ENCODE measurements around the gene FAM78B. TPM values are rescaled to one million over a fixed set of nuclear protein-coding genes. Genes with fewer than 3 reads are reported as not detected.

FAM78B gene
- polyA plus RNA-seq, 3 donors, result 0.76 to 3.2 (median 1.1) TPM

DNA sequence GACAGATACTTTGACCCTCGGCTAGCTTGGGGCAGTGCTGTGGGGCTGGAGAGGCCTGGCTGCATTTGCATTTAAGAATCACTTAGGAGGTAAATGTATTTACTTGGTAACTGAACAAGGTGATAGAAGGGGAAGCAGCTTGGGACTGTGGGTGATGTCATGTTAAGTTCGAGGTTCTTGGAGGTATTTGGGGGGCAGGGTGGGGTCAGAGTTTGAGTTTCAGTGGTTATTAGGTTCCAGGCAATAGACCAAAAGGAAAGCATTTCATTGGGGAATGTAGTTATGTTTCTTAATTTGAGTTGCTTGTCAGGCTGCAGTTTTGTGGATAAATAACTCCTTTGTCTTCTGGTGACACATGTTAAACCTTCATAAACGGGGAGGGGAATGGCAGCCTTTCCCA lies 2.4 kb upstream of the FAM78B start:
- no peak for DNase-seq (ENCODE audit: extremely low read depth in 1 of 11, low read depth in 9 of 11, low spot score in 4 of 11)

DNA sequence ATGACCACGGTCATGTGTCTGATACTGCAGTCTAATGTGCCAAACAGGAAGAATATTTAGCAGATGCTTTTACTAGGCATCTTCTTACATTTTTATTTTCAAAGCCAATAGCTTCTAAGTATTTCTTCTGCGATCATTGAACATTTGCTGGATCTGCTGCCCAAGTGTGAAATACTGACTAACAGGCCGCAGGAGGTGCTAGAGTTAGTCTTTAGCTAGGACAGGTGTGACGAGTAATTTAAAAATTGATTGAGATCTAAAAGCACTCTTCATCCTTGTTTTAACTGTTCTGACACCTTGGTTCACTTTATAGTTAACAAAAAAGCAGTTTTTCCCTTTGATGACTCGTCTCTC lies 748 bp upstream of the FAM78B start:
- DNase-seq (ENCODE audit: extremely low read depth in 1 of 11, low read depth in 9 of 11, low spot score in 4 of 11), result no peak

DNA sequence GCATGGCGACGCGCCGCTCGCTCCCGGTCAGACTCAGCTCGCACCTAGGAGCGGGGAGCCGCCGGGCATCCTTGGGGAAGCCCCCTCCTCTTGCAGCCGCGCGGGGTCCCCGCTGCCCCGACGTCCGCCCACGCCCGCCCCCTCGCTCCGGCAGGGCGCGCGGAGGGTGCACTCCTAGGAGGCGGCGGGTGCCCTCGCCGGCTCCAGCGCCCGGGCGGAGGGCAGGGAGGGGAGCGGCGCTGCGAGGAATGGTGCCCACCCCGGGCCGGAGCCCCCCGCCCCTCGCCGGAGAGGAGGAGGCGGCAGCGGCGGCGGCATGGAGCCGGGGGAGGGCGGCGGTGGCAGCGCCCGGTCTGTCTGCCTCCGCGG lies 488 bp downstream of the FAM78B start:
- no peak for DNase-seq (ENCODE audit: extremely low read depth in 1 of 11, low read depth in 9 of 11, low spot score in 4 of 11)

DNA sequence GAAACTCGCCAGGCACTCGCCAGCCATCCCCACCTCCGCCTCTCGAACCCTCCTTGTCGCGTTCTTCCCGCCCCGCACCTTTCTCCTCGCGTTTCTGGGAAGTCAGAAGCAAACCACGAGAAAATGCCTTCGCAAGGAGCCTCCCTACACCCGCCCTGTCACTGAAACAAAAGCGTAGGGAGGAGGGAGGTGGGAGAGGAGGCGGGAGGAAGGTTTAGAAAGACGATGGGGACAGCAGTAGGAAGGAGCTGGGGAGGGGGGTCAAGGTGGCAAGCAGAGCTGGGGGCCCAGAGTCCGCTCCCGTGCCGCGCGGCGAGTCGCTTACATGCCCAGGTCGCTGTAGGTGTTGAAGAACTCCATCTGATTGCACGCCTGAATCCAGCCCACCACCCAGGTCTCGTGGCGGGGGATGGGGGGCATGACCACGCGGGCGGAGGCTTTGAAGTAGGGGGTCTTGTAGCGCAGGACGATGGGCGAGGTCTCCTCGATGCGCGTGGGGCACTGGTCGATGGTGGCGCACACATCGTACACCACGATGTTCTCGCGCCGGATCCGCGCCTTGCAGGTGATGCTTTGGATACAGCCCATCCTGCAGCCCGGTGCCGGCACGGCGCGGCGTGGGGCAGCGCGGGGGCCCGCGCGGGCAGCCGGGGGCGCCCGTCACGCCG lies 1.0 kb downstream of the FAM78B start:
- DNase-seq (ENCODE audit: extremely low read depth in 1 of 11, low read depth in 9 of 11, low spot score in 4 of 11), result peak in 2 of 11 donors; percentile 10 to 17

DNA sequence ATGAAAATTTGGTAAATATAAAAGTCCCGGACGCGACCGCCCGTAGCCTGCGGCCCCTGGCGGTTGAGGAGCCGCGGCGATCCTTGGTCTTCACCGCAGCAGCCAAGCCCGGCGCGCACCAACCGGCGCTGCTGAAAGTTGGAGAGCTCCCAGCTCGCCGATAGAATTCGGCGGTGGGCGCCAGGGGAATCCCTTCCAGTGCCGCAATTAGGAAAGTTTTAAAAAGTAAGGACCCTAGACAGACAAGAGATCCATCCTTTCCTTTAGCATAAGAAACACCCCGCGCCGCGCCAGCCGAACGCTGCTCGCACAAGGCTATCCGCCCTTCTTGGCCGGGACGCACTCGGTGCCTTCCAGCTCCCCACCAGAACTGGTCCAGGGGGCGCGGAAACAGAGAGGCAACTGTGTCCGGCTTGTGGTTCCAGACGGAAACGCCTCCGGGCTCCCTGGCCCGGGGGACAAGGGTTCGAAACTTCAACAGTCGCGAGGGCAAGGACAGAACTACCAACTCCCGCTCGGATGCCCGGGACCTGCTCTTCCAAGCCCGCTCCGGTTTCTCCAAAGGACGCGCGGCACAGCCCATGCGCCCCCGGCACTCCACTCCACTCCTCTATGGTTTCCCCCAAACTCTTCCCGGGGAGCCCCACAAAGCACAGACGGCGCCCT lies 1.7 kb downstream of the FAM78B start:
- peak in 7 of 11 donors; percentile 29 to 64 (median 50) for DNase-seq (ENCODE audit: extremely low read depth in 1 of 11, low read depth in 9 of 11, low spot score in 4 of 11)

DNA sequence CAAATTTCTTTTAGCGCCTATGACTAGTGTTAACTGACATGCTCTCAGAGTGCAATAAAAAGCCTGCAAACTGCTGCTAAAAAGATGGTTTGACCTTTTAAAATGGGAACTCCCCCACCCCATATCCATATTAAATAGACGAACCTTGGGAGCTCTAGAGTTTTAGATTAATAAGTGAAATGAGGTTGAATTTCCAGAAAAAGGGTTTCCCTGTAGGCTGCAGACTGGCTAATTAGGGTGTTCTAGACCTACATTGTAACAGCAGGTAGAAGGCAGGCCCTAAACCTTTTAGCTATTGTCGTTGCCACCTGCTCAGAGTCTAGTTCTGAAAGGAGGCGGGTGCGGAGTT lies 2.2 kb downstream of the FAM78B start:
- no peak for DNase-seq (ENCODE audit: extremely low read depth in 1 of 11, low read depth in 9 of 11, low spot score in 4 of 11)

DNA sequence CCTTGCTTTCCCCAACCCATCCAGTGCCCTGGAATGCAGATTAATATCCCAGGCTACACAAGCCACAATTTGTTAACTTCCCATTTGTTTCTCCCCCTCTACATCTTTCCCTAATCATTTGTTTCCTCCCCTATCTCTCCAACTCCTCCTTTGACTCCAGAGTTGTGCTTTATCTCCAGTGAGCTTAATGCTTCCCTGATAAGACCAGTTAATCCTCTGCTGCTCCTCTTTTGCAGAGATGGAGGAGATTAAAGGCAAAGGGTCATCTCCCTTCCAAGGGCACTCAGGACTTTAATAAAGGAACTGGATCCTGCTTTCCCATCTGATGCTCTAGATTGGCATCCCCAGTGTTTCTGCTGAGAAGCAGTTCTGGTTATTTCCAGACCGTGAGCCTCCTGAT lies 7.1 kb downstream of the FAM78B start:
- DNase-seq (ENCODE audit: extremely low read depth in 1 of 11, low read depth in 9 of 11, low spot score in 4 of 11), result no peak

DNA sequence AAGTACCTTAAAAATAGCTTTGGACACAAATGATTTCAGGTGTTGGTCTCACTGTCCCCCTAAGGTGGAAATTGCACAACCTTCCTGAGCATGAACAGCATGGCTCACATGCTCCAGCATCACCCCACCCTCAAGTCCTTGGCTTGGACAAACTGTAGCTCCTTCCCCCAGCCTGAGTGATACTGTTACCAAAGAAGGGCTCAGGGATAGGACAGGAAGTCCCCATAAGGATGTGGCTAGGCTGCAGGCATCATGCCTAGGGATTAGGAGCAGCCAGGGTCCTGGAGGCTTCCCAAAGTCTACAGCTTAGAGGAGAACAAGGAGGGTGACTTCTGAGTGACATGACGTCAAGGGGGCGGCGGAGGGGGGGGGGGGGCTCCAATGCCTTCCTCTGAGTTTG lies 10.1 kb downstream of the FAM78B start:
- no peak for DNase-seq (ENCODE audit: extremely low read depth in 1 of 11, low read depth in 9 of 11, low spot score in 4 of 11)

DNA sequence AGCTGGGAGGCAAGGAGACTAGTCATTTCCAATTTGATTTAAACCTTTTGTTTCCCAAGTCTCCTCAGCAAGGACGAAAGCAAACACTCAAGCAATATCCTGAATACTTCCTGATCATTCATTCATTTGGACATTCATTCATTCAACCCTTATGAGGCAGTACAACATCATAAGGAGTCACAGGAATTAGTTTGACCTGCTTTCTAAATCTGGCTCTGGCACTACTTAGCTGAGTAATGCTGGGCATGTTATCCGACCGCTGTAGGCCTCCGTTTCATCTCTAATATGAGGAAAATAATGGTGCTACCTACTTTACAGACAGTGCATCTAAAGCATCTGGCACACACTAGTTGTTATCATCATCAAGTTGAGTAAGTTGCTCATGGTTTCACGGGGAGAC lies 11.7 kb downstream of the FAM78B start:
- DNase-seq (ENCODE audit: extremely low read depth in 1 of 11, low read depth in 9 of 11, low spot score in 4 of 11), result no peak

DNA sequence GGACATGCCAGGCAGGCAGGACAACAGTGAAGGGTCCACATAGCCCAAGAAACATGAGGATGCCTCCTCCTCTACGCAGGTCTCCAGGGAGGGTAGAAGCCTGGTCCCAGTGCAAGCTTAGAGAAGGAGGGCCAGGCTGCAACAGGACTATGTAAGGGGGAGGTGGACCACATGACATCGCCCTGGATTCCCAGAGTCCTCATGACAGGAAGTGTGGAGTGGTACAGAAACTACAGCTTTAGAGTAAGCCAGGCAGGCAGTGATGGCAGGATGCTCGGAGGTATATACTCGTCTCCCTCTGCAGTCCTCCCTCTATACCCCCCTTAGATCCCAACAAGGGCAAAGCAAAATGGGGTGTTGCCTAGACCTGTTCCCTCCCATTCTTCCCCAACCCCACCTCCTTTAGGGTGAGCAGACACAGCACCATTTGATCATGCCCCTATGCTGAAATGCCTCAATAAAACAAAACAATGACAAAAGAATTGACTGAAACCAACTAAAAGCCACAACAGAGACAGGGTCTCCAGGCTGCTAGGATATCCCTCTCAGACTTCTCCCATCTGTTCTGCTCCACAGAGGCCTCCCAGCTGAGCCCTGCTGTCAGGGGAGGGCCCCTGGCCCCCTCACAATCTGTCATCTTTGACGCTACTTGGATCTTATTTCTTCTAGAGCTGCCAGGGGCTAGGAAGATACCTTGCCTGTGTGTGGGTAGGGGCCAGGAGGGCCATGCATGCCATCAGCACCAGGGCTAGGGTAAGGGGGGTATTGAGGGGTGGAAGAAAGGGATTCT lies 13.1 kb downstream of the FAM78B start:
- DNase-seq (ENCODE audit: extremely low read depth in 1 of 11, low read depth in 9 of 11, low spot score in 4 of 11), result no peak

DNA sequence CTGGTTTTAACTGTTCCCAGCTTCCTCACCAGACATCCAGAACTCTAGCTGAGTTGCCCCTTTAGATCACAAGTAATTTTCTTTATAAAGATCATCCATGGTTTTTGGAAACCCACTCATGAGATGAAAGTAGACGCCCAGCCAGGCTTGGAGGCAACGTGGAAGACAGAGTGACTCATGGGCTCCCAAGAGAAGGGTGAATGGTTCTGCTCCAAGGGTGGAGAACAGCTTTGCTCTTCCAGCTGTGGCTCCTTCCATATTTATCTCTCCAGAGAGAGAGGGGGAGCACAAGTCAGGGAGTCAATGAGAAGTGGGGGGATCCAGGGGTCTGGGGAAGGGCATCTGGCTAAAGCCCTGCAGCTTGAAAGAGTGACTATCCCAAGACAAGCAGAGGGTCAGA lies 13.8 kb downstream of the FAM78B start:
- no peak for DNase-seq (ENCODE audit: extremely low read depth in 1 of 11, low read depth in 9 of 11, low spot score in 4 of 11)

DNA sequence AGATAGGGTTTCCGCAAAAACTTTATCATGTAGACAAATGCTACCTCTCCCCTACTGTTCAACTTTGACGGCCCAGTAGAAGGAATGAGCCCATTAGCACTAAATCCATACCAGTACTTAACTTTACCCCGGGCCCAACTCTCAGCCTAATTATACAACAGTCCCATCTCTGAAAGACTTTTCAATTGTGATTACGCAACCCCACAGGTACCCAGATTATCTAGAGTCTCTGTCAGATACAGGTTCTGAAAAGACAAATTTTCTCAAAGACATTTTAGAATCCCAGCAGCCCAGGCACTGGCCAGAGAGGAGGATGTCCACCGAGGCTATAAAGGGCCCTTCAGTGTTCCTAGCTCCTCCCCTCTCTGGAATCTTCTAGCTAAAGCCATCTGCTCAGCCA lies 15.0 kb downstream of the FAM78B start:
- DNase-seq (ENCODE audit: extremely low read depth in 1 of 11, low read depth in 9 of 11, low spot score in 4 of 11), result no peak

DNA sequence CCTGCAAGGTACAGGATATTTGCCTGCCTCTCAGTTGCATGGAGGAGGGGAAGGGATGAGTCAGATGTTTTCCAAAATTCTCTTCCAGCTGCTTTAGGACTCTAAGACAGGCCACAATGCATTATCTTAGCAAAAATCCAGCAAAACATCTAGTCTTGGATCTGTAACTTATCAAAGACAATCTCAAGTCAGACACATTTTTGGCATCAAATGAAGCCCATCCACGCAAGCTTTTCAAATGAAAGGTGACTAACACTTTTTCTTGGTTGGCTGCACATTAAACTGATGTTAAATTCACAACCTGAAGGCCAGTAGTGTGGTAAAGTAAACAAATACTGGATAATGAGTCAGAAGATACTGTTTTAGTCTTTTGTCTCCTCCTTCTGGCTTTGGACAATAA lies 21.3 kb downstream of the FAM78B start:
- DNase-seq (ENCODE audit: extremely low read depth in 1 of 11, low read depth in 9 of 11, low spot score in 4 of 11), result no peak

DNA sequence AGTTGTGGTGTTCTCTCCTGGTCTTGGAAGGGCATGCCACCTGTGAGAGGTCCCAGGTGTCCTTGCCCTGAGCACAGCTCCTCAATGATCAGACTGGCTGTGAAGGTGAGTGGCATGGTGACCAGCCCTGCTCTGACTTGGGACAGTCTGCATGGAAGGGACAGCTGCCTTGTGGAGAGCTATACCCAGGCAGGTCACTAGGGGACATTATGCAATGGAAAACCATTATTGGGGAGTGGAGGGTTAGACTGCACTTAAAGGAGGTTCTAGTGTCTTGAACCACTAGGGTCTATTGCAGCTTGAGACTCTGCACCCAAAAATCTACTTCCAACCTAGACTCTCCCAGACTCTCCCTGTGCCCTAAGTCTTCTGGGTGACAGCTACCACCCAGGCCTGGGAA lies 24.8 kb downstream of the FAM78B start:
- DNase-seq (ENCODE audit: extremely low read depth in 1 of 11, low read depth in 9 of 11, low spot score in 4 of 11), result no peak

DNA sequence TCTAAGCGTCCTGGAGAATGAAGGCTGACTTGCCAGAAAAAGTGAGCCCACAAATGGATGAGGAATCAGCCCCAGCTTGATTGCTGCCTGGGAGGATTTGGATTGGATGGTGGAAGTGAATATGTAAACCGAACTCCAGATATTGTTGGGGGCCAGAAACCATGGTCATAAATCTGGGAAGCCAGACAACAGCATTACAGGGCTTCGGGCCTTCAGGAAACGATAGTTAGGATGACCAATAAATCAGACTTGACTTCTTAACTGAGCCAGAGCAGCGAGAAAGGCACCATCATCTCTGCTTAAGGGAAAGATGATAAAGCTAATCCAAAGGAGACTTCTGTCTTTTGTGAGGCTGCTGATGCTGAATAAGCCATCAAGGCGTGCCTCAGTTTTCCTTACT lies 26.6 kb downstream of the FAM78B start:
- peak in 1 of 11 donors; percentile 23 for DNase-seq (ENCODE audit: extremely low read depth in 1 of 11, low read depth in 9 of 11, low spot score in 4 of 11)

DNA sequence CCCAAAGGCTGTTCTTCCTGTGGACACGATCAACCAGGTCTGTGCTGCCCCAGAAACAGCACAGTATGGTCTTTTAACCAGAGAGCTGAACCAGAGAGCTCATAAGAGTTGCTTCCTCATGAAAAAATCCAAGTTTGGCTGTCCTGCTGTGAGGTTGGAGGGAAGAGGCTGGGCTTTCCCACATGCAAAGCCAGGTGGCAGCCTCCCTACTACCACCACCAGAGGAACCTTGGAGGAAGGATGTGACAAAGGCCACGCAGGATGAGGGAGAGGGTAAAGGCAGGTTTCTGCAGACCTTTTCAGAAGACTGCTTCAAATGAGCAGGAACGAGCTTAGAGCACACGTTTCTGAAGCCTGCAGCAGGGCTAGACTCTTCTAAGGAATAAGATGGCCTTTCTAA lies 27.1 kb downstream of the FAM78B start:
- DNase-seq (ENCODE audit: extremely low read depth in 1 of 11, low read depth in 9 of 11, low spot score in 4 of 11), result no peak

DNA sequence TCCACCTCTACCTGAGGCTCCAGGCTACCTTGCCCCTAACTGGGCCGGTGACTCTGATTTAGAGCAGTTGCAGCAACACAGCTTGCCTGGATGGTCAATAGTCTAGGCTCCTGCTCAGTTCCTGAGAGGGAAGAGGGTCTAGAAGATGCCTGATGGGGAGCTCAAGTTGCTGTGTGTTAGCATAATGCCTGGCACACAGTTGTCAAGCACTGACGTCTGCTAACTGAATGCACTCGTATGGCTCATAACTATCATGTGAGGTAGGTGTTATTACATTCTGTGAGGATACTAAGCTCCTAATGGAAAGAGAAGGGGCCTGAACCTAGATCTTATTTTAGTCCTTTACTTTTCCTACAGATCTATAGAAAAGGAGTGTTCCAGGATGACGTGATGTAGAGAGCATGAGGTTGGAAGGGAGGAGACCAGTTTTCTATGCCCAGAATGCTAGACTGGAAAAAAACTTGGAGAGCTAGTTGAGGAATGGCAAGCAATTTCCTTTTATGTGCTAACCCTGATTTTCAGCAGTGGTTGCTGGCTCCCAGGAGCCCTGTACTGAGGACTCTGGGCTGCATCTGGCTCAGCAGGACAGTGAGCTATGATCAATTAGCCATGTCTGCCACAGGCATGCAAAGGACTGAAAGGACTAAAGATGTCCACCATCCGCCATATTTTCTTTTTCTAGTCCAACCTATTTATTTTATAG lies 30.0 kb downstream of the FAM78B start:
- DNase-seq (ENCODE audit: extremely low read depth in 1 of 11, low read depth in 9 of 11, low spot score in 4 of 11), result no peak

DNA sequence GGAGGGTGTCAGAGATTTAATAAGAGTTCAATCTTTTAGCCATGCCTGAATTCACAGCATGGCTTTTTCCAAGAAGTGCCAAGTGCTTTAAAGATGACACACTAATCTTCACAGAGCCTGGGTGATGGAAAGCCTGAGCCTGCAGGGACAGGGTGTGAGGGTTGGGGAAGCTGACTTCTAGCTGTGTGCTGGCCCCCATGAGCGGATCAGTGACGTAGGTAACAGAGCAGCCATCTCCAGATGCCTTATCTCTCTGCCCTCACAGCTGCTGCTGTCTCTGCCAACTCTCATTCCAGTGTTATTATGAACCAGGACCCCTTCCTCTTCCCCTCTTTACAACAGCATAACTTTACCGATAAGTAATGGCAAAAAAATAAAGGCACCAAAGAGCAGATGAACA lies 30.6 kb downstream of the FAM78B start:
- no peak for DNase-seq (ENCODE audit: extremely low read depth in 1 of 11, low read depth in 9 of 11, low spot score in 4 of 11)

DNA sequence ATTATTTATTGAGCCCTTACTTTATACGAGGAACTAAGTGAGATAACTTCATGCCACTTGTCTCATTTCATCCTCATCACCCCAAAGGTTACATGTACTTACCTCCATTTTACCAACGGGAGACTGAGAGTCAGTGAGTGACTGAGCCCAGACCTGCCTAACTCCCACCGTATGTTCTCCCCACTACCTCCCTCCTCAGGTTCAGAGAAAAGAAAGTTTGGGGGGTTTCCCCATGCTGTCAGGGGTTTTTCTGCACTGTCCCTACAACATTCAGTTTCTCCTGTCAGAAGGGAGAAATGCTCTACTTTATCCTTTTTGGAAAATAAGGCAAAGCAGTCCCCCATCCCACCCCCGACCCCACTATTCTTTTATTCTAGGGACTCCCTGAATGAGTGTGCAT lies 32.9 kb downstream of the FAM78B start:
- DNase-seq (ENCODE audit: extremely low read depth in 1 of 11, low read depth in 9 of 11, low spot score in 4 of 11), result no peak

DNA sequence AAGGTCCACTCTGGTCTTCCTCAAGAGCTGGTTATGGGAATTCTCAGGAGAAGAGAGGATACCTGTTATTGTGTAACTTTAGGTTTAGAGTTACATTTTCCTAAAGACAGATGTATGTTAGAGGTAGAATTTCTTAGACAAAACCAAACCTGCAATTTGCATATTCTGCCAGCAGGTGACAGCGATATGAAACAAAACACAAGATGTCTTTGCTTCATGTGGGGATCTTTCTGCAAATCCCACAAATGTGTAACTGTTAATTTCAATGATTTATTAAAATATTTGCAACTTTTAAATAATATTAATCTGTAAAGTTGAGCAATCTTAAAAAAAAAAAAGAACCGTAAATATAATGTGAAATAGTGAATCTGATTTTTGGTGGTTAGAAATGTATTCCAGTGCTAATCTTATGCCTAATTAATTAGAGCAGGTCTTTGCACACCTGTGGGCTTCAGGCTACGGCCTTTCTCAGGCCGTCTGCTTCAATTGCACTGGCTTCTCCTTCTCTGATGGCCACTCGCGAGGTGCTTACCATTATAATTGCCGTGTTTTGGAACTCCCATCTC lies 33.4 kb downstream of the FAM78B start:
- no peak for DNase-seq (ENCODE audit: extremely low read depth in 1 of 11, low read depth in 9 of 11, low spot score in 4 of 11)

All from renal cortex interstitium (tissue), 11 donors.